Muscle of back (tissue), 11 donors: ENCODE results near the gene CHN2. TPM values are rescaled to one million over a fixed set of nuclear protein-coding genes. Genes with fewer than 3 reads are reported as not detected.

Experiments
- DNase-seq, 3 donors: peaks; one replicate each; pipeline versions ENCODE4 v3.0.0 to v3.0.0-alpha.2; 2013
- polyA plus RNA-seq, 10 donors: library from polyadenylated mRNA; unstranded; fragments of 120-200 nt; gene quantifications; one replicate each; pipeline ENCODE4 v1.2.1, GENCODE V29; 2013; ENCODE audit not compliant: insufficient read length in 10 of 10

The CHN2 gene
- polyA plus RNA-seq, 10 donors = 7.6 to 14.6 (median 11.3) TPM

GRCh38 chr7:29424295-29424983 is 229.9 kb downstream of the CHN2 start:
- DNase-seq = no peak

- DNase-seq = no peak
These were observed 230.4 kb downstream of the CHN2 start for GRCh38 chr7:29424984-29425309.

- DNase-seq = no peak
These were observed 232.0 kb downstream of the CHN2 start for GRCh38 chr7:29426587-29426986.

GRCh38 chr7:29429401-29429800 is 234.8 kb downstream of the CHN2 start:
- DNase-seq = no peak

GRCh38 chr7:29430279-29430949 is 235.8 kb downstream of the CHN2 start:
- no peak for DNase-seq

- no peak for DNase-seq
These were observed 237.1 kb downstream of the CHN2 start for GRCh38 chr7:29431686-29432085.

GRCh38 chr7:29432721-29433120 is 238.1 kb downstream of the CHN2 start:
- DNase-seq = peak in 2 of 3 donors; percentile 22 to 45

- DNase-seq = no peak
These were observed 239.8 kb downstream of the CHN2 start for GRCh38 chr7:29434380-29434768.

- DNase-seq = no peak
These were observed 240.6 kb downstream of the CHN2 start for GRCh38 chr7:29435167-29435566.

GRCh38 chr7:29435902-29436301 is 241.3 kb downstream of the CHN2 start:
- DNase-seq = no peak

GRCh38 chr7:29442146-29442545 is 247.6 kb downstream of the CHN2 start:
- DNase-seq = peak in 1 of 3 donors; percentile 16

- no peak for DNase-seq
These were observed 249.0 kb downstream of the CHN2 start for GRCh38 chr7:29443552-29443951.

- DNase-seq = no peak
These were observed 249.7 kb downstream of the CHN2 start for GRCh38 chr7:29444267-29444666.

- no peak for DNase-seq
These were observed 251.2 kb downstream of the CHN2 start for GRCh38 chr7:29445736-29446135.

- DNase-seq = peak in 2 of 3 donors; percentile 16 to 35
These were observed 253.3 kb downstream of the CHN2 start for GRCh38 chr7:29447828-29448227.

- DNase-seq = no peak
These were observed 255.1 kb downstream of the CHN2 start for GRCh38 chr7:29449569-29450260.

GRCh38 chr7:29453021-29453420 is 258.4 kb downstream of the CHN2 start:
- no peak for DNase-seq

- DNase-seq = no peak
These were observed 259.9 kb downstream of the CHN2 start for GRCh38 chr7:29454464-29454863.

- no peak for DNase-seq
These were observed 260.4 kb downstream of the CHN2 start for GRCh38 chr7:29454899-29455451.

GRCh38 chr7:29457141-29457561 is 262.6 kb downstream of the CHN2 start:
- DNase-seq = no peak

GRCh38 chr7:29457565-29458011 is 263.0 kb downstream of the CHN2 start:
- peak in 2 of 3 donors; percentile 23 to 24 for DNase-seq

GRCh38 chr7:29458933-29459332 is 264.4 kb downstream of the CHN2 start:
- no peak for DNase-seq

GRCh38 chr7:29459589-29459988 is 265.0 kb downstream of the CHN2 start:
- no peak for DNase-seq
